Ecto neural progenitor cell (in vitro differentiated cells): ENCODE measurements around the gene MLLT3.

Experiments
- DNase-seq: peaks from one replicate; pipeline ENCODE4 v3.0.0-alpha.2; 2018; ENCODE audit warnings: low spot score

The MLLT3 gene

GRCh38 chr9:20417373-20418080, 204.8 kb downstream of the MLLT3 start:
- DNase-seq = no peak

- no peak for DNase-seq
Observed at GRCh38 chr9:20414150-20414549, 208.1 kb downstream of the MLLT3 start.

GRCh38 chr9:20409321-20410092, 212.8 kb downstream of the MLLT3 start:
- no peak for DNase-seq

GRCh38 chr9:20408513-20408912, 213.8 kb downstream of the MLLT3 start:
- DNase-seq = no peak

GRCh38 chr9:20407013-20407412, 215.3 kb downstream of the MLLT3 start:
- DNase-seq = no peak

GRCh38 chr9:20406344-20406743, 216.0 kb downstream of the MLLT3 start:
- DNase-seq = no peak

- no peak for DNase-seq
Observed at GRCh38 chr9:20405616-20406015, 216.7 kb downstream of the MLLT3 start.

GRCh38 chr9:20405078-20405477, 217.2 kb downstream of the MLLT3 start:
- DNase-seq = no peak

- no peak for DNase-seq
Observed at GRCh38 chr9:20404192-20404813, 218.0 kb downstream of the MLLT3 start.

- no peak for DNase-seq
Observed at GRCh38 chr9:20403346-20403745, 219.0 kb downstream of the MLLT3 start.

- no peak for DNase-seq
Observed at GRCh38 chr9:20402273-20402875, 219.9 kb downstream of the MLLT3 start.

- DNase-seq = no peak
Observed at GRCh38 chr9:20398536-20399338, 223.6 kb downstream of the MLLT3 start.

GRCh38 chr9:20397348-20397747, 225.0 kb downstream of the MLLT3 start:
- DNase-seq = no peak

- no peak for DNase-seq
Observed at GRCh38 chr9:20396509-20396908, 225.8 kb downstream of the MLLT3 start.

GRCh38 chr9:20395651-20396050, 226.6 kb downstream of the MLLT3 start:
- no peak for DNase-seq

- DNase-seq = no peak
Observed at GRCh38 chr9:20394969-20395368, 227.3 kb downstream of the MLLT3 start.

- no peak for DNase-seq
Observed at GRCh38 chr9:20391208-20391607, 231.1 kb downstream of the MLLT3 start.

GRCh38 chr9:20390400-20390799, 231.9 kb downstream of the MLLT3 start:
- DNase-seq = no peak

GRCh38 chr9:20387062-20387461, 235.2 kb downstream of the MLLT3 start:
- DNase-seq = no peak

GRCh38 chr9:20384642-20385041, 237.7 kb downstream of the MLLT3 start:
- DNase-seq = no peak

- DNase-seq = no peak
Observed at GRCh38 chr9:20382460-20383071, 239.7 kb downstream of the MLLT3 start.
